ENCODE results near the gene COL1A1. TPM values are rescaled to one million over a fixed set of nuclear protein-coding genes. Genes with fewer than 3 reads are reported as not detected.

The COL1A1 gene
- total and polyA plus RNA-seq, 2 experiments from 2014 or later: 6,472 to 15,283 TPM

- Histone ChIP-seq H3K4me3 (peak overlapping the region; percentile 20; the same call in 1 of the 2 replicates), H2AFZ (no peak overlapping the region), H3K4me2 (ENCODE audit: unreplicated experiment) (peak overlapping the region; percentile 7), H3K9ac (peak overlapping the region; percentile 100), H3K79me2 (ENCODE audit: insufficient read depth) (peaks cover 39% of the 10 kb centered on the region), H3K36me3 (ENCODE audit: low read depth) (peaks cover 58% of the 10 kb centered on the region), H3K9me2 (ENCODE audit: insufficient read depth) (no peaks in the 10 kb centered on the region), H3F3A (ENCODE audit: insufficient read depth) (peaks cover 92% of the 10 kb centered on the region), H3K9me3 (ENCODE audit: low read depth) (no peaks in the 10 kb centered on the region), H3K4me1 (ENCODE audit: insufficient read depth) (peaks cover 49% of the 10 kb centered on the region), H3K27me3 (replicated peaks; ENCODE audit: insufficient read depth) (no peaks in the 10 kb centered on the region), H3K27ac (peak overlapping the region; percentile 100), H4K20me1 (ENCODE audit: insufficient read depth) (no peaks in the 10 kb centered on the region)
- peak; percentile 58 for DNase-seq
- 28 to 41% methylated on average over 5 to 8 of the region's 8 CpGs for WGBS, 2 experiments (ENCODE audit: low coverage in 1 of 2, low lambda C conversion rate in 2 of 2, missing lambda C conversion rate in 2 of 2)
- in situ Hi-C loops (cut with MboI): no loop called here
- TF ChIP-seq EZH2phosphoT487 (IDR thresholded peaks at IDR 0.05; ENCODE audit: insufficient read depth, low read depth) (no peak), EZH2 (IDR thresholded peaks at IDR 0.05; ENCODE audit: insufficient read depth, poor library complexity, severe bottlenecking) (no peak)
These were observed 11.2 kb downstream of the COL1A1 start for GRCh38 chr17:50190293-50190602.

- TF ChIP-seq EZH2phosphoT487 (IDR thresholded peaks at IDR 0.05; ENCODE audit: insufficient read depth, low read depth): no peak
- no peak for TF ChIP-seq EZH2 (IDR thresholded peaks at IDR 0.05; ENCODE audit: insufficient read depth, poor library complexity, severe bottlenecking)
- peaks cover 47% of the 10 kb centered on the region for H3K4me1 ChIP-seq (ENCODE audit: insufficient read depth)
- in situ Hi-C loops (cut with MboI): no loop called here
- no peak overlapping the region for H2AFZ ChIP-seq
- no peaks in the 10 kb centered on the region for H3K27me3 ChIP-seq (replicated peaks; ENCODE audit: insufficient read depth)
- 14 to 16% methylated on average over 17 to 20 of the region's 20 CpGs for WGBS, 2 experiments (ENCODE audit: low coverage in 1 of 2, low lambda C conversion rate in 2 of 2, missing lambda C conversion rate in 2 of 2)
- H3K9me3 ChIP-seq (ENCODE audit: low read depth): no peaks in the 10 kb centered on the region
- peak overlapping the region; percentile 100 for H3K9ac ChIP-seq
- peaks cover 59% of the 10 kb centered on the region for H3K36me3 ChIP-seq (ENCODE audit: low read depth)
- peaks cover 92% of the 10 kb centered on the region for H3F3A ChIP-seq (ENCODE audit: insufficient read depth)
- DNase-seq: peak; percentile 75
- no peaks in the 10 kb centered on the region for H3K9me2 ChIP-seq (ENCODE audit: insufficient read depth)
- no peaks in the 10 kb centered on the region for H4K20me1 ChIP-seq (ENCODE audit: insufficient read depth)
- H3K79me2 ChIP-seq (ENCODE audit: insufficient read depth): peaks cover 33% of the 10 kb centered on the region
- peak overlapping the region; percentile 100 for H3K27ac ChIP-seq
- H3K4me3 ChIP-seq: peak overlapping the region; percentile 20
- peak overlapping the region; percentile 20 for H3K4me2 ChIP-seq (ENCODE audit: unreplicated experiment)
These were observed 11.7 kb downstream of the COL1A1 start for GRCh38 chr17:50189550-50190292.

- H3K27me3 ChIP-seq (replicated peaks; ENCODE audit: insufficient read depth): no peaks in the 10 kb centered on the region
- H3K4me1 ChIP-seq (ENCODE audit: insufficient read depth): peaks cover 41% of the 10 kb centered on the region
- H3K9me2 ChIP-seq (ENCODE audit: insufficient read depth): no peaks in the 10 kb centered on the region
- peak overlapping the region; percentile 20 for H3K4me3 ChIP-seq
- in situ Hi-C loops (cut with MboI): no loop called here
- no peak overlapping the region for H2AFZ ChIP-seq
- peak overlapping the region; percentile 100 for H3K9ac ChIP-seq
- peaks cover 59% of the 10 kb centered on the region for H3K36me3 ChIP-seq (ENCODE audit: low read depth)
- 31 to 35% methylated on average over 10 to 11 of the region's 11 CpGs for WGBS, 2 experiments (ENCODE audit: low coverage in 1 of 2, low lambda C conversion rate in 2 of 2, missing lambda C conversion rate in 2 of 2)
- no peaks in the 10 kb centered on the region for H3K9me3 ChIP-seq (ENCODE audit: low read depth)
- DNase-seq: peak; percentile 63
- H3K4me2 ChIP-seq (ENCODE audit: unreplicated experiment): peak overlapping the region; percentile 27
- peaks cover 93% of the 10 kb centered on the region for H3F3A ChIP-seq (ENCODE audit: insufficient read depth)
- TF ChIP-seq EZH2phosphoT487 (IDR thresholded peaks at IDR 0.05; ENCODE audit: insufficient read depth, low read depth): no peak
- TF ChIP-seq EZH2 (IDR thresholded peaks at IDR 0.05; ENCODE audit: insufficient read depth, poor library complexity, severe bottlenecking): no peak
- H3K27ac ChIP-seq: peak overlapping the region; percentile 100
- H3K79me2 ChIP-seq (ENCODE audit: insufficient read depth): peaks cover 26% of the 10 kb centered on the region
- H4K20me1 ChIP-seq (ENCODE audit: insufficient read depth): no peaks in the 10 kb centered on the region
These were observed 12.4 kb downstream of the COL1A1 start for GRCh38 chr17:50188921-50189549.

- Histone ChIP-seq H3K79me2 (ENCODE audit: insufficient read depth) (peaks cover 21% of the 10 kb centered on the region), H3F3A (ENCODE audit: insufficient read depth) (peaks cover 93% of the 10 kb centered on the region), H3K4me2 (ENCODE audit: unreplicated experiment) (peak overlapping the region; percentile 12), H3K9me3 (ENCODE audit: low read depth) (no peaks in the 10 kb centered on the region), H2AFZ (no peak overlapping the region), H3K36me3 (ENCODE audit: low read depth) (peaks cover 59% of the 10 kb centered on the region), H3K4me3 (no peak overlapping the region), H3K27me3 (replicated peaks; ENCODE audit: insufficient read depth) (no peaks in the 10 kb centered on the region), H3K4me1 (ENCODE audit: insufficient read depth) (peaks cover 36% of the 10 kb centered on the region), H4K20me1 (ENCODE audit: insufficient read depth) (no peaks in the 10 kb centered on the region), H3K27ac (peak overlapping the region; percentile 100), H3K9me2 (ENCODE audit: insufficient read depth) (no peaks in the 10 kb centered on the region), H3K9ac (peak overlapping the region; percentile 100)
- WGBS, 2 experiments (ENCODE audit: low coverage in 1 of 2, low lambda C conversion rate in 2 of 2, missing lambda C conversion rate in 2 of 2): 9 to 14% methylated on average over 13 of the region's 13 CpGs
- in situ Hi-C loops (cut with MboI): no loop called here
- DNase-seq: peak; percentile 60
- TF ChIP-seq EZH2 (IDR thresholded peaks at IDR 0.05; ENCODE audit: insufficient read depth, poor library complexity, severe bottlenecking) (no peak), EZH2phosphoT487 (IDR thresholded peaks at IDR 0.05; ENCODE audit: insufficient read depth, low read depth) (no peak)
These were observed 12.9 kb downstream of the COL1A1 start for GRCh38 chr17:50188531-50188920.
